HepG2 (cell line): ENCODE results near the gene NLRP2B. TPM values are rescaled to one million over a fixed set of nuclear protein-coding genes. Genes with fewer than 3 reads are reported as not detected.

Experiments
- ATAC-seq: fragments of 200-7000 bp; cut with Tn5 transposase; 3 replicates; pipeline ENCODE4 v1.9.1; 2020; ENCODE audit warnings: mild to moderate bottlenecking, moderate library complexity
- BruUV-seq: library from RNA; stranded (reverse); fragments of 400-500 nt; replicated peaks from 2 replicates; lab custom pipeline; 2021; lab: Mats Ljungman, UMichigan
- CTCF ChIA-PET: fragments of 300-600 bp; formaldehyde crosslinking; extraction: SDS; loops from one replicate; lab custom pipeline; 2021; ENCODE audit warnings: low total read pairs, inconsistent platforms, low intra/inter-chr PET ratio; lab: Yijun Ruan, JAX
- POLR2A ChIA-PET: fragments of 350-600 bp; sonication (Branson Sonifier 250); formaldehyde crosslinking; loops from one replicate; lab custom pipeline; 2020; ENCODE audit warnings: antibody characterized with exemption, inconsistent platforms; lab: Yijun Ruan, JAX
- DNase-seq: peaks from one replicate; pipeline ENCODE4 v3.0.0-alpha.2; 2015; ENCODE audit warnings: low spot score
- FAIRE-seq: peaks from 3 replicates; lab custom pipeline; 2011; peaks lifted over from hg19 to GRCh38; lab: Jason Lieb, UNC
- H2AFZ ChIP-seq: one replicate; pipeline ENCODE4 v1.6.1; 2011; ENCODE audit warnings: low read length, inconsistent platforms
- H3K27ac ChIP-seq: fragments of 300-600 bp; 3 replicates; pipeline ENCODE4 v1.8.0; 2011; ENCODE audit warnings: mixed run types, mild to moderate bottlenecking, mixed read lengths, low read length, inconsistent platforms; ENCODE audit not compliant: insufficient read depth; ENCODE audit errors: extremely low read length
- H3K27me3 ChIP-seq, 2 experiments: fragments of 200-600 bp in 1 of 2; 2 replicates in 1 of 2; 3 replicates in 1 of 2; pipeline versions ENCODE4 v1.6.0 to v1.8.0; 2011; ENCODE audit warnings: low read length in 2 of 2, mild to moderate bottlenecking in 2 of 2, moderate library complexity in 2 of 2, inconsistent platforms in 1 of 2; ENCODE audit not compliant: insufficient read depth in 2 of 2, control insufficient read depth in 1 of 2
- H3K36me3 ChIP-seq, 2 experiments: fragments of 200-600 bp in 1 of 2; replicated peaks in 1 of 2; 2 replicates in 1 of 2; 3 replicates in 1 of 2; pipeline versions ENCODE4 v1.5.1 to v1.8.0; 2011; ENCODE audit warnings: low read length in 2 of 2, inconsistent platforms in 1 of 2; ENCODE audit not compliant: insufficient read depth in 2 of 2, control insufficient read depth in 1 of 2
- H3K4me1 ChIP-seq: 2 replicates; pipeline ENCODE4 v1.5.1; 2012; ENCODE audit warnings: low read length, inconsistent platforms; ENCODE audit not compliant: insufficient read depth
- H3K4me2 ChIP-seq: 2 replicates; pipeline ENCODE4 v1.6.0; 2011; ENCODE audit warnings: low read depth, low read length, inconsistent platforms
- H3K4me3 ChIP-seq, 3 experiments: fragments of 200-600 bp in 1 of 3; sonication (generic), shearing (Covaris generic) in 1 of 3; replicated peaks in 1 of 3; 2 replicates each; pipeline ENCODE4 v1.5.1; 2011 to 2016; ENCODE audit warnings: low read length in 3 of 3, inconsistent platforms in 2 of 3, low read depth in 2 of 3, mild to moderate bottlenecking in 2 of 3, control low read depth in 1 of 3, mixed read lengths in 1 of 3; ENCODE audit not compliant: insufficient read depth in 1 of 3
- H3K79me2 ChIP-seq: one replicate; pipeline ENCODE4 v1.6.1; 2011; ENCODE audit warnings: low read length, inconsistent platforms; ENCODE audit not compliant: insufficient read depth
- H3K9ac ChIP-seq: 2 replicates; pipeline ENCODE4 v1.6.0; 2011; ENCODE audit warnings: mild to moderate bottlenecking, low read depth, low read length, inconsistent platforms; ENCODE audit not compliant: insufficient read depth
- H3K9me3 ChIP-seq: 2 replicates; pipeline ENCODE4 v1.5.1; 2012; ENCODE audit warnings: mild to moderate bottlenecking, low read length
- H4K20me1 ChIP-seq: 2 replicates; pipeline ENCODE4 v1.6.0; 2011; ENCODE audit warnings: inconsistent platforms, mild to moderate bottlenecking, low read length, moderate library complexity; ENCODE audit not compliant: insufficient read depth
- CC2D1A ChIP-seq: sonication (generic); formaldehyde crosslinking; IDR thresholded peaks from 2 replicates; pipeline ENCODE4 v1.8.1; 2023; ENCODE audit warnings: mild to moderate bottlenecking, missing genetic modification reagents
- GATAD2A ChIP-seq: IDR thresholded peaks from 2 replicates; pipeline ENCODE4 v1.6.1; 2016
- KDM1A ChIP-seq: IDR thresholded peaks from 2 replicates; pipeline ENCODE4 v1.6.1; 2016; ENCODE audit warnings: missing compliant biosample characterization
- KLF15 ChIP-seq: sonication (generic); formaldehyde crosslinking; IDR thresholded peaks from 2 replicates; pipeline ENCODE4 v1.8.1; 2023; ENCODE audit warnings: borderline replicate concordance, mild to moderate bottlenecking, inconsistent platforms, missing genetic modification reagents, mixed read lengths
- SCMH1 ChIP-seq: sonication (generic); formaldehyde crosslinking; IDR thresholded peaks from 2 replicates; pipeline ENCODE4 v1.9.0; 2021; ENCODE audit warnings: missing genetic modification reagents, mild to moderate bottlenecking, borderline replicate concordance
- TBX3 ChIP-seq: fragments of 450-650 bp; IDR thresholded peaks from 2 replicates; pipeline ENCODE4 v1.6.1; 2017; ENCODE audit warnings: antibody characterized with exemption, mild to moderate bottlenecking, inconsistent platforms, borderline replicate concordance
- ZBTB38 ChIP-seq: sonication (generic); formaldehyde crosslinking; IDR thresholded peaks from 2 replicates; pipeline ENCODE4 v1.5.1; 2020; ENCODE audit warnings: mild to moderate bottlenecking, missing genetic modification reagents
- ZBTB42 ChIP-seq: sonication (generic); formaldehyde crosslinking; IDR thresholded peaks from 2 replicates; pipeline ENCODE4 v1.5.0; 2020; ENCODE audit warnings: mild to moderate bottlenecking, missing genetic modification reagents
- ZNF329 ChIP-seq: sonication (generic); formaldehyde crosslinking; IDR thresholded peaks from 2 replicates; pipeline ENCODE4 v1.9.0; 2021; ENCODE audit warnings: low read depth, mild to moderate bottlenecking, missing genetic modification reagents
- ZNF414 ChIP-seq: sonication (generic); formaldehyde crosslinking; IDR thresholded peaks from 2 replicates; pipeline ENCODE4 v1.5.0; 2020; ENCODE audit warnings: missing genetic modification reagents
- ZNF550 ChIP-seq: sonication (generic); formaldehyde crosslinking; IDR thresholded peaks from 2 replicates; pipeline ENCODE4 v1.4.0; 2020; ENCODE audit warnings: mild to moderate bottlenecking, missing genetic modification reagents, borderline replicate concordance
- WGBS: methylation state at CpG from one replicate; pipeline ENCODE4 v1.1.6; 2017; ENCODE audit warnings: low lambda C conversion rate; 5-methylcytosine and 5-hydroxymethylcytosine counted together
- in situ Hi-C: cut with HindIII; loops from 2 replicates; pipeline ENCODE4 v1.10.0; 2017; ENCODE audit warnings: low pct_unique_long_range_greater_than_20kb; ENCODE audit not compliant: extremely low pct_ligation_motif_present
- intact Hi-C: fragments of 100-400 bp; cut with micrococcal nuclease; formaldehyde crosslinking; loops from one replicate; pipeline ENCODE4 v1.10.0; 2022; ENCODE audit not compliant: unreplicated experiment
- polyA plus RNA-seq, 8 experiments: library from polyadenylated mRNA; depleted of rRNA in 3 of 8; stranded (reverse) in 7 of 8; unstranded in 1 of 8; fragments of >200 nt; fragmentation: Illumina TruSeq in 4 of 8; extraction: Trizol in 4 of 8; gene quantifications; 2 replicates each; pipeline versions ENCODE4 v1.2.1 to v1.2.3, GENCODE V29; 2011 to 2016; ENCODE audit warnings: low read depth in 4 of 8, missing spikeins in 1 of 8, mixed read lengths in 1 of 8; ENCODE audit not compliant: insufficient read depth in 1 of 8
- total RNA-seq, 5 experiments: library from RNA; depleted of rRNA; stranded (reverse); fragments of >200 nt; fragmentation: Illumina TruSeq; extraction: Trizol; gene quantifications; 2 replicates each; pipeline ENCODE4 v1.2.3, GENCODE V29; 2016; ENCODE audit warnings: low read depth in 1 of 5

NLRP2B gene
- total and polyA plus RNA-seq, 2 of the 13 experiments (the other 11 are each of a cell fraction or from before 2014, with no cell fraction given) = not detected

- no peak for DNase-seq
- Histone ChIP-seq H3K36me3 (no peaks in the 10 kb centered on the region), H2AFZ (no peak overlapping the region), H3K4me3 (no peak overlapping the region), H4K20me1 (no peaks in the 10 kb centered on the region), H3K4me2 (no peak overlapping the region), H3K9ac (no peak overlapping the region), H3K4me1 (no peaks in the 10 kb centered on the region), H3K79me2 (no peaks in the 10 kb centered on the region), H3K27ac (no peak overlapping the region), H3K27me3 (peaks cover 0 to 4% of the 10 kb centered on the region in 2 experiments; a peak in 1 of 5 replicates), H3K9me3 (no peaks in the 10 kb centered on the region)
- ATAC-seq = no peak
- 45% methylated on average over 2 of the region's 2 CpGs for WGBS
- ChIA-PET CTCF (no interaction called here), POLR2A (no interaction called here)
- in situ Hi-C loops (no loop called here), intact Hi-C loops (no loop called here)
- FAIRE-seq = no peak
- BruUV-seq = no TSS peak
- TF ChIP-seq TBX3 (no peak), ZBTB38 (CRISPR knock-in tag) (no peak), KLF15 (CRISPR knock-in tag) (no peak), ZBTB42 (CRISPR knock-in tag) (no peak), CC2D1A (CRISPR knock-in tag) (no peak), ZNF550 (CRISPR knock-in tag) (no peak), SCMH1 (no peak), GATAD2A (no peak), ZNF414 (CRISPR knock-in tag) (no peak), KDM1A (no peak), ZNF329 (CRISPR knock-in tag) (no peak)
These were observed 4.7 kb downstream of the NLRP2B start for GRCh38 chrX:57675320-57675719.
